ENCODE measurements around the gene TRIM65. TPM values are rescaled to one million over a fixed set of nuclear protein-coding genes. Genes with fewer than 3 reads are reported as not detected.

The TRIM65 gene
- total RNA-seq, 1 donor from 2014 or later: 10.2 TPM

GRCh38 chr17:75849279-75849646 is 47.5 kb downstream of the TRIM65 start:
- intact Hi-C loops (cut with micrococcal nuclease): no loop called here
- Histone ChIP-seq H3K4me3 (no peak overlapping the region), H3K27ac (replicated peaks) (peak overlapping the region; percentile 90), H3K9me3 (replicated peaks) (no peaks in the 10 kb centered on the region), H3K4me1 (peaks cover 100% of the 10 kb centered on the region), H3K27me3 (ENCODE audit: low read depth) (no peaks in the 10 kb centered on the region), H3K36me3 (peaks cover 66% of the 10 kb centered on the region)
- TF ChIP-seq CTCF (IDR thresholded peaks at IDR 0.05; ENCODE audit: borderline replicate concordance): no peak
- no peak for DNase-seq

GRCh38 chr17:75848523-75849278 is 48.0 kb downstream of the TRIM65 start:
- peak overlapping the region; percentile 5 for H3K4me3 ChIP-seq
- DNase-seq: peak; percentile 65
- H3K27ac ChIP-seq (replicated peaks): peak overlapping the region; percentile 90
- H3K9me3 ChIP-seq (replicated peaks): no peaks in the 10 kb centered on the region
- H3K4me1 ChIP-seq: peaks cover 100% of the 10 kb centered on the region
- H3K27me3 ChIP-seq (ENCODE audit: low read depth): no peaks in the 10 kb centered on the region
- H3K36me3 ChIP-seq: peaks cover 66% of the 10 kb centered on the region
- TF ChIP-seq CTCF (IDR thresholded peaks at IDR 0.05; ENCODE audit: borderline replicate concordance): peak; percentile 70
- intact Hi-C loops (cut with micrococcal nuclease): no loop called here

- Histone ChIP-seq H3K36me3 (peaks cover 66% of the 10 kb centered on the region), H3K4me1 (peaks cover 93% of the 10 kb centered on the region), H3K4me3 (peak overlapping the region; percentile 5), H3K9me3 (replicated peaks) (no peaks in the 10 kb centered on the region), H3K27ac (replicated peaks) (peak overlapping the region; percentile 90), H3K27me3 (ENCODE audit: low read depth) (no peaks in the 10 kb centered on the region)
- intact Hi-C loops (cut with micrococcal nuclease): no loop called here
- no peak for TF ChIP-seq CTCF (IDR thresholded peaks at IDR 0.05; ENCODE audit: borderline replicate concordance)
- DNase-seq: no peak
Observed at GRCh38 chr17:75847614-75848522, 48.9 kb downstream of the TRIM65 start.

- Histone ChIP-seq H3K27me3 (ENCODE audit: low read depth) (no peaks in the 10 kb centered on the region), H3K36me3 (peaks cover 61% of the 10 kb centered on the region), H3K9me3 (replicated peaks) (no peaks in the 10 kb centered on the region), H3K4me1 (peaks cover 84% of the 10 kb centered on the region), H3K27ac (replicated peaks) (peak overlapping the region; percentile 90), H3K4me3 (peak overlapping the region; percentile 10)
- DNase-seq: no peak
- no peak for TF ChIP-seq CTCF (IDR thresholded peaks at IDR 0.05; ENCODE audit: borderline replicate concordance)
- intact Hi-C loops (cut with micrococcal nuclease): no loop called here
Observed at GRCh38 chr17:75846692-75847613, 49.8 kb downstream of the TRIM65 start.

Measured in left ventricle myocardium inferior (tissue), 1 donor.